ENCODE data around the gene SLC5A1. TPM values are rescaled to one million over a fixed set of nuclear protein-coding genes. Genes with fewer than 3 reads are reported as not detected.

Gene SLC5A1
- total and polyA plus RNA-seq, 2 donors (not counting 1 experiment from before 2014, with no cell fraction given) = not detected

- no peak overlapping the region for H3K27ac ChIP-seq (ENCODE audit: low read length in 2 of 2)
Observed at GRCh38 chr22:32050678-32051515, 7.8 kb downstream of the SLC5A1 start.

More at GRCh38 chr22:32050678-32051515, 7.8 kb downstream of the SLC5A1 start:
- Histone ChIP-seq H3K4me1 (ENCODE audit: control insufficient read depth in 2 of 2, insufficient read depth in 2 of 2, low read length in 2 of 2) (no peaks in the 10 kb centered on the region), H4K20me1 (ENCODE audit: control insufficient read depth, insufficient read depth, low read length, poor library complexity, severe bottlenecking) (no peaks in the 10 kb centered on the region), H2AFZ (ENCODE audit: insufficient read depth, low read depth, low read length, poor library complexity, severe bottlenecking) (no peak overlapping the region), H3K4me3 (ENCODE audit: control extremely low read depth in 1 of 5, extremely low read depth in 1 of 5, insufficient read depth in 1 of 5, low read depth in 2 of 5, low read length in 4 of 5) (no peak overlapping the region), H3K4me2 (replicated peaks; ENCODE audit: low read depth, low read length, poor library complexity, severe bottlenecking) (no peak overlapping the region), H3K27me3 (replicated peaks in 1 of 4; ENCODE audit: control extremely low read depth in 1 of 4, control insufficient read depth in 3 of 4, insufficient read depth in 4 of 4, low read length in 3 of 4) (peaks cover 0 to 4% (median 1%) of the 10 kb centered on the region in 4 experiments), H3K79me2 (ENCODE audit: control insufficient read depth, insufficient read depth, low read length) (no peaks in the 10 kb centered on the region), H3K36me3 (replicated peaks in 1 of 2; ENCODE audit: control extremely low read depth in 1 of 2, control insufficient read depth in 1 of 2, extremely low read depth in 1 of 2, insufficient read depth in 2 of 2, low read length in 1 of 2) (no peaks in the 10 kb centered on the region), H3K9me3 (ENCODE audit: control extremely low read depth in 1 of 3, control insufficient read depth in 2 of 3, insufficient read depth in 1 of 3, low read length in 2 of 3) (no peaks in the 10 kb centered on the region), H3K9ac (ENCODE audit: low read length) (no peak overlapping the region)
- DNase-seq (no peak), ATAC-seq (ENCODE audit: low read depth) (no peak)
- TF ChIP-seq CTCF (IDR thresholded peaks at IDR 0.05) (no peak), EZH2 (IDR thresholded peaks at IDR 0.05; ENCODE audit: borderline replicate concordance, insufficient read depth, low read depth, low read length, poor library complexity, severe bottlenecking) (no peak)
- ChIA-PET CTCF (no interaction called here), POLR2A (no interaction called here)
- H3K4me1 Mint-ChIP-seq = no peaks in the 10 kb centered on the region
- 74% methylated on average over 4 of the region's 5 CpGs for WGBS (ENCODE audit: insufficient coverage)
- H3K27ac Mint-ChIP-seq = no peak overlapping the region
- H3K9me3 Mint-ChIP-seq (ENCODE audit: insufficient read depth) = no peaks in the 10 kb centered on the region
- intact Hi-C loops (cut with micrococcal nuclease) = no loop called here
- H3K4me3 Mint-ChIP-seq = no peak overlapping the region
- peaks cover 38% of the 10 kb centered on the region for H3K27me3 Mint-ChIP-seq
